GM12891 (cell line): ENCODE measurements around the gene CRADD.

Source experiments
- POLR2A ChIP-seq: IDR thresholded peaks from 2 replicates; pipeline ENCODE4 v1.6.1; 2011; ENCODE audit warnings: low read depth, low read length, control low read depth
- POLR2AphosphoS5 ChIP-seq: IDR thresholded peaks from 2 replicates; pipeline ENCODE4 v1.6.1; 2011; ENCODE audit warnings: low read depth, low read length, control low read depth
- TAF1 ChIP-seq: IDR thresholded peaks from 2 replicates; pipeline ENCODE4 v1.6.1; 2011; ENCODE audit warnings: low read depth, low read length, control low read depth

DNA sequence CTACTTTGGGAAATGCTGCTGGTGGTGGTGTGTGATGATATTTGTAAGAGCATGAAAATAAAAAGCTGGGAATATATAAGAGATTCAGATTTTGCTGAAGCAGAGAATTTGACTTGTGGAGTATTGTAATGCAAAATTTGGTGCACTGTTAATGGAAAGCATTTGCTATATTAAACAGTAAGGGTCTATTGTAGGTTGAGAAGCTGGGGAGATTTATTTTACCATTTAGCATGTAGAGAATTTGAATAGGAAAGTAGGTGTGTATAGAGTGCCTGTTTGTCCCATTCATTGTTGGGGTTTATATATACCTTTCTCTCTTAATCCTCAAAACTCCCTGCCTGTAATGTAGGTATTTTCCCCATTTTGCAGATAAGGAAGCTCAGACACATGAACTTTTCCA, 48.4 kb downstream of the CRADD start:
- TF ChIP-seq TAF1, result no peak
- no peak for TF ChIP-seq POLR2A
- no peak for TF ChIP-seq POLR2AphosphoS5
